Activated naive CD4-positive, alpha-beta T cell (primary cell): ENCODE data around the gene TAS2R14.

Source experiments
- DNase-seq, 4 experiments: peaks; one replicate each; lab custom pipeline; 2025; lab: John Stamatoyannopoulos, UW

The TAS2R14 gene

DNA sequence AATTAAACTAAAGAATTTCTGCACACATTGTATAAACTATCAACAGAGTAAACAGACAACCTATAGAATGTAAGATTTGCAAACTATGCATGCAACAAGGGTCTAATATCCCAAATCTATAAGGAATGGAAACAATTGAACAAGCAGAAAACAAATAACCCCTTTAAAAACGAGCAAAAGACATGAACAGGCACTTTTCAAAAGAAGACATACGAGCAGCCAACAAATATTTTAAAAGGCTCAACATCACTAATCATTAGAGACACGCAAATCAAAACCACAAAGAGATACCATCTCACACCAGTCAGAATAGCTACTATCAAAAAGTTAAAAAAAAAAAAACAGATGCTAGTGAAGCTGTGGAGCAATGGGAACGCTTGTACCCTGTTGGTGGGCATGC lies 34.4 kb downstream of the TAS2R14 start:
- no peak for DNase-seq

DNA sequence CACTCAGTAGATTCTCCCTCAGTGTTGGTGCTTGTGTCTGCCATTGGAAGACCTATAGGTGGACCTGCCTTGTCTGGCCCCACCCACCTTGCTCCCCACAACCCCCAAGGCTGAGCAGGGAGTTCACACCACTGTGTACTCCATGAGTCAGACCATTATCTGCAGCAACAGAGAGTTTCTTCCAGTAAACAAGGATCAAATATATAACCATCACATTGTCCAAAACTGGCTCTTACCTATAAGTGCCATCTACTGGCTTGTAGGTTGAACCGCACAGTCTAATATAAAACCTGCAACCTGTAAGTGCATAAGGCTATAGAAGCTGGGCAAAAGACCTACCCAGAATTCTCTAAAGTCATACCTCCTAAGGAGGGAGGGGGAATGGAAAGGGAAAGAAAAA lies 37.6 kb downstream of the TAS2R14 start:
- DNase-seq, result no peak

- DNase-seq, result no peak
Observed at GRCh38 chr12:10900972-10901371, 38.1 kb downstream of the TAS2R14 start.

DNA sequence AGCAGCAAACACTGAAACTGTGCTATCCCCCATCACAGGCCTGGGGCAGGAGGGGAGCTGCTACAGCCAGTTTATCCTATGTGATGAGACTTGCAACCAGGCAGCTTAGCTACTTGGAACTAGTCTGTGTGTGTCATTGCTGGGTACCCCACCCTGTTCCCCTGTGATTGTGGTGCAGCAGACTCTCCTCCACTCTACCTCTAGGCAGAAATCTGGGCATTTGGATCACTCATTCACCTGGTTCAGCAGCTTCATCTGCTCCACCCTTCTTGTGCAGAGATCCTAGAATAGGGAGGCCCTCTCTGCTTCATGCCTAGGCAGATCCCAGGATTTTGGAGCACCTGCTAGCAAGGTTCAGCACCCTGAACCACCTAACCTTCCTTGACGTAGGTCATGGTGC lies 38.5 kb downstream of the TAS2R14 start:
- DNase-seq, result no peak

GRCh38 chr12:10896854-10897253 lies 42.2 kb downstream of the TAS2R14 start:
- no peak for DNase-seq

DNA sequence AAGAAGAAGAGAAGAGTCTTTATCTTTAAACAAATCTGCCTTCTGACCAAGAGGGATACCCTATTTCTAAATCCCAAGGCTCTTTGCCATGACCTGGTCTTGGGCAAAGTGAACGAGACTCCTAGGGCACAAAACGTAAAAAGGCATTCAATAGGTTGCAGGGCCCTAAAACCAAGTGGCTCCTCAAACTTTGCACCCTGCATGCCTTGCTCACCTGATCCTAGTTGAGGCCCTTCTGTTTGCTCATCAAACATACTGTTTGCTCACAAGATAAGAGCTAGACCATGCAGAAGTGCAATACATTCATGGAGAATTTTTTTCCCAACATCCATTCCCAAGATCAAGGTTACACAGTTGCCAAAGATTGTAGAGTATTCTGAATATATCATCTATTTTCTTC lies 47.1 kb downstream of the TAS2R14 start:
- no peak for DNase-seq

- DNase-seq, result no peak
Observed at GRCh38 chr12:10889226-10889625, 49.8 kb downstream of the TAS2R14 start.
